Right lobe of liver (tissue), 4 donors: ENCODE results near the gene ALPG.

ENCODE experiments used
- POLR2A ChIP-seq: fragments of 450-650 bp; IDR thresholded peaks from one replicate; pipeline ENCODE4 v1.6.1; 2017; ENCODE audit warnings: antibody characterized with exemption, mild to moderate bottlenecking
- TF ChIP-seq, protein P1 (sequence below), 4 donors: fragments of 200-600 bp in 3 of 4; fragments of 450-650 bp in 1 of 4; IDR thresholded peaks; one replicate each; pipeline versions ENCODE4 v1.5.1 to v1.8.0; 2016 to 2022; ENCODE audit warnings: antibody characterized with exemption in 4 of 4, mild to moderate bottlenecking in 2 of 4
- donor health status: DM: no; HTN: no; CAD: no.
- donor health status: DM: no; HTN: no; CAD: no.
- donor health status: DM: no; HTN: yes; CAD: no.

DNA sequence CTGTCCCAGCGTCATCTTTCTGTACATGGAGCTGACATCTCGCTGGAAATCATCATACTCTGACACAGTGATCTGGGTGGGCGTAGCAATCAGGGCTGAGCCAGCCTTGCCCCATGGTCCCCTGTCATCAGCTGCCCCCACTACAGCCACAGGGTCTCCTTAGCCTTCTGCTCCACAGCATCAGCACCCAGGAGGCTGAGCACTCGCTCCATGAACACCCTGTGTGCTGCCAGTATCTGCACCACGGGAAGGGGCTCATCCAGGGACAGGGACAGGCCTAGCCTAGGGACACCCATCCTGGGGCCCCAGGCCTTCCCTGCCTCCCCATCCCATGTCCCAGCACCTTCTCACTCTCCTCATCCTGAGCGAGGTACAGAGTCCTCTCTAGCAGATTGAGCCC is 11.4 kb downstream of the ALPG start:
- TF ChIP-seq, protein P1, sequence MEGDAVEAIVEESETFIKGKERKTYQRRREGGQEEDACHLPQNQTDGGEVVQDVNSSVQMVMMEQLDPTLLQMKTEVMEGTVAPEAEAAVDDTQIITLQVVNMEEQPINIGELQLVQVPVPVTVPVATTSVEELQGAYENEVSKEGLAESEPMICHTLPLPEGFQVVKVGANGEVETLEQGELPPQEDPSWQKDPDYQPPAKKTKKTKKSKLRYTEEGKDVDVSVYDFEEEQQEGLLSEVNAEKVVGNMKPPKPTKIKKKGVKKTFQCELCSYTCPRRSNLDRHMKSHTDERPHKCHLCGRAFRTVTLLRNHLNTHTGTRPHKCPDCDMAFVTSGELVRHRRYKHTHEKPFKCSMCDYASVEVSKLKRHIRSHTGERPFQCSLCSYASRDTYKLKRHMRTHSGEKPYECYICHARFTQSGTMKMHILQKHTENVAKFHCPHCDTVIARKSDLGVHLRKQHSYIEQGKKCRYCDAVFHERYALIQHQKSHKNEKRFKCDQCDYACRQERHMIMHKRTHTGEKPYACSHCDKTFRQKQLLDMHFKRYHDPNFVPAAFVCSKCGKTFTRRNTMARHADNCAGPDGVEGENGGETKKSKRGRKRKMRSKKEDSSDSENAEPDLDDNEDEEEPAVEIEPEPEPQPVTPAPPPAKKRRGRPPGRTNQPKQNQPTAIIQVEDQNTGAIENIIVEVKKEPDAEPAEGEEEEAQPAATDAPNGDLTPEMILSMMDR (IDR thresholded peaks at IDR 0.05): no peak
- TF ChIP-seq POLR2A: no peak
